T-cell (primary cell): Measurements from ENCODE around the gene ZNF160. TPM values are rescaled to one million over a fixed set of nuclear protein-coding genes. Genes with fewer than 3 reads are reported as not detected.

Experiments used
- ATAC-seq, 4 experiments: fragments of 200-7000 bp in 3 of 4; fragments of 150-1000 bp in 1 of 4; cut with Tn5 transposase; replicated peaks in 1 of 4; 1 replicate in 3 of 4; 2 replicates in 1 of 4; pipeline ENCODE4 v1.10.0; 2021; ENCODE audit warnings: moderate library complexity in 3 of 4, mild to moderate bottlenecking in 2 of 4, moderate number of reproducible peaks in 1 of 4
- CTCF ChIA-PET, 2 donors: fragments of 300-600 bp; sonication (Branson Sonifier 250); formaldehyde crosslinking; loops; one replicate each; lab custom pipeline; 2022; ENCODE audit warnings: antibody characterized with exemption in 2 of 2; lab: Charles Lee
- POLR2A ChIA-PET, 2 donors: fragments of 300-600 bp; sonication (Branson Sonifier 250); formaldehyde crosslinking; loops; one replicate each; lab custom pipeline; 2022; ENCODE audit warnings: antibody characterized with exemption in 2 of 2; lab: Charles Lee
- DNase-seq, 35 experiments: peaks; one replicate each; pipeline versions ENCODE4 v3.0.0 to v3.0.0-alpha.2; 2013 to 2023
- H3K27ac ChIP-seq: one replicate; pipeline ENCODE4 v1.5.1; 2013; ENCODE audit warnings: low read length
- H3K27me3 ChIP-seq, 2 experiments: replicated peaks in 1 of 2; 1 replicate in 1 of 2; 2 replicates in 1 of 2; pipeline versions ENCODE4 v1.6.1 to v1.7.0; 2013; ENCODE audit warnings: low read length in 1 of 2, mixed read lengths in 1 of 2; ENCODE audit not compliant: control insufficient read depth in 2 of 2, insufficient read depth in 2 of 2; ENCODE audit errors: extremely low read depth in 1 of 2
- H3K36me3 ChIP-seq, 2 donors: 1 replicate in 1 of 2; 2 replicates in 1 of 2; pipeline versions ENCODE4 v1.6.1 to v1.7.0; 2013; ENCODE audit warnings: low read length in 1 of 2; ENCODE audit not compliant: control insufficient read depth in 2 of 2, insufficient read depth in 1 of 2; ENCODE audit errors: extremely low read depth in 1 of 2
- H3K4me1 ChIP-seq, 2 experiments: 1 replicate in 1 of 2; 2 replicates in 1 of 2; pipeline versions ENCODE4 v1.6.1 to v1.7.0; 2013; ENCODE audit warnings: low read length in 2 of 2, mixed read lengths in 1 of 2; ENCODE audit not compliant: insufficient read depth in 2 of 2, control insufficient read depth in 1 of 2; ENCODE audit errors: extremely low read depth in 1 of 2
- H3K4me3 ChIP-seq, 2 donors: 1 replicate in 1 of 2; 2 replicates in 1 of 2; pipeline versions ENCODE4 v1.5.1 to v1.7.0; 2013; ENCODE audit warnings: mild to moderate bottlenecking in 2 of 2, low read length in 1 of 2, moderate library complexity in 1 of 2; ENCODE audit not compliant: control insufficient read depth in 1 of 2; ENCODE audit errors: extremely low read depth in 1 of 2
- H3K9me3 ChIP-seq: 2 replicates; pipeline ENCODE4 v1.7.0; 2013
- H3K27ac Mint-ChIP-seq, 2 donors: one replicate each; pipeline ENCODE4 v1.8.0; 2020 to 2021; ENCODE audit warnings: mild to moderate bottlenecking in 2 of 2, mixed read lengths in 2 of 2
- H3K27me3 Mint-ChIP-seq, 2 donors: one replicate each; pipeline ENCODE4 v1.8.0; 2021 to 2022; ENCODE audit warnings: mixed read lengths in 2 of 2
- H3K36me3 Mint-ChIP-seq: one replicate; pipeline ENCODE4 v1.8.0; 2021; ENCODE audit warnings: mixed read lengths
- H3K4me1 Mint-ChIP-seq, 3 donors: one replicate each; pipeline ENCODE4 v1.8.0; 2020 to 2022; ENCODE audit warnings: mixed read lengths in 3 of 3, mild to moderate bottlenecking in 1 of 3
- H3K4me3 Mint-ChIP-seq, 3 donors: one replicate each; pipeline ENCODE4 v1.8.0; 2020 to 2022; ENCODE audit warnings: mild to moderate bottlenecking in 3 of 3, mixed read lengths in 3 of 3, moderate library complexity in 3 of 3
- H3K9me3 Mint-ChIP-seq, 3 donors: one replicate each; pipeline ENCODE4 v1.8.0; 2020 to 2022; ENCODE audit warnings: mixed read lengths in 3 of 3
- WGBS: methylation state at CpG from one replicate; pipeline ENCODE4 v1.1.5; 2013; ENCODE audit warnings: missing lambda C conversion rate; ENCODE audit not compliant: insufficient coverage; 5-methylcytosine and 5-hydroxymethylcytosine counted together
- total RNA-seq, 35 experiments: library from RNA in 6 of 35; stranded (reverse) in 6 of 35; fragments of 120-200 nt in 1 of 35; gene quantifications; one replicate each; pipeline versions ENCODE4 v1.2.1 to v1.2.4 and lab custom pipeline; 2013 to 2026

The ZNF160 gene
- total RNA-seq, 5 donors from 2014 or later (not counting 1 experiment from before 2014, with no cell fraction given): 45.6 to 57.8 (median 54.6) TPM

- Mint-ChIP-seq H3K9me3 (peaks cover 10 to 37% (median 32%) of the 10 kb centered on the region in 3 donors), H3K27me3 (no peaks in the 10 kb centered on the region), H3K36me3 (peaks cover 95% of the 10 kb centered on the region), H3K4me3 (no peak overlapping the region), H3K4me1 (peaks cover 1 to 14% (median 1%) of the 10 kb centered on the region in 3 donors), H3K27ac (no peak overlapping the region)
- Histone ChIP-seq H3K27me3 (no peaks in the 10 kb centered on the region), H3K4me3 (no peak overlapping the region), H3K9me3 (no peaks in the 10 kb centered on the region), H3K4me1 (no peaks in the 10 kb centered on the region), H3K27ac (no peak overlapping the region), H3K36me3 (peaks cover 14 to 65% of the 10 kb centered on the region in 2 donors)
- no peak for DNase-seq
- 100% methylated on average over 4 of the region's 7 CpGs for WGBS
- ChIA-PET POLR2A (no interaction called here), CTCF (no interaction called here)
- no peak for ATAC-seq
Observed at GRCh38 chr19:53085496-53085895, 17.7 kb downstream of the ZNF160 start.

DNA sequence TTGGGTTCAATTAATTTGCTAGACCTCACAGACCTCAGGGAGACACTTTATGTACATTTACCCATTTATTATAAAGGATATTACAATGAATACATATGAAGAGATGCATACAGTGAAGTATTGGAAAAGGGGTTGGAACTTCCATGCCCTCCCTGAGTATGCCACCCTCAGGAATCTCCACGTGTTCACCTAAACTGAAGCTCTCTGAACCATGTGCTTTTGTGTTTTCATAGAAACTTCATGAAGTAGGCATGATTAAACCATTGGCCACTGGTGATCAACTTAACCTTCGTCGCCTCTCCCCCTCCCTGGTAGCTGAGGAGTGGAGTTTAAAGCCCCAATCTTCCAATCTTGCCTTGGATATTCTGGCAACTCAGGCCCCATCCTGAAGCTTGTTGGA lies 20.3 kb downstream of the ZNF160 start:
- ChIA-PET CTCF (interaction anchor here in 1 of 2 donors (0.6 kb wide), 1 partner anchor 48 kb away, joined by 3 read pairs; no protein-coding TSS in a partner anchor), POLR2A (no interaction called here)
- Mint-ChIP-seq H3K27me3 (no peaks in the 10 kb centered on the region), H3K36me3 (peaks cover 96% of the 10 kb centered on the region), H3K27ac (no peak overlapping the region), H3K9me3 (peaks cover 15 to 56% (median 49%) of the 10 kb centered on the region in 3 donors), H3K4me3 (no peak overlapping the region), H3K4me1 (peaks cover 2 to 8% (median 3%) of the 10 kb centered on the region in 3 donors)
- Histone ChIP-seq H3K4me1 (no peaks in the 10 kb centered on the region), H3K27me3 (no peaks in the 10 kb centered on the region), H3K27ac (no peak overlapping the region), H3K36me3 (peaks cover 11 to 51% of the 10 kb centered on the region in 2 donors), H3K9me3 (peaks cover 2% of the 10 kb centered on the region), H3K4me3 (no peak overlapping the region)
- no CpG with 5 or more reads among the region's 3 CpGs for WGBS
- no peak for DNase-seq
- ATAC-seq: no peak

GRCh38 chr19:53079313-53079924 lies 23.8 kb downstream of the ZNF160 start:
- Mint-ChIP-seq H3K36me3 (peaks cover 97% of the 10 kb centered on the region), H3K27me3 (no peaks in the 10 kb centered on the region), H3K9me3 (peaks cover 13 to 71% (median 64%) of the 10 kb centered on the region in 3 donors), H3K4me1 (peaks cover 2 to 4% (median 3%) of the 10 kb centered on the region in 3 donors), H3K4me3 (no peak overlapping the region), H3K27ac (no peak overlapping the region)
- Histone ChIP-seq H3K36me3 (peaks cover under 1 to 46% of the 10 kb centered on the region in 2 donors), H3K27ac (no peak overlapping the region), H3K4me3 (no peak overlapping the region), H3K4me1 (no peaks in the 10 kb centered on the region), H3K27me3 (no peaks in the 10 kb centered on the region), H3K9me3 (peaks cover 2% of the 10 kb centered on the region)
- ChIA-PET CTCF (no interaction called here), POLR2A (no interaction called here)
- DNase-seq (no peak), ATAC-seq (no peak)
- 92% methylated on average over 4 of the region's 8 CpGs for WGBS

DNA sequence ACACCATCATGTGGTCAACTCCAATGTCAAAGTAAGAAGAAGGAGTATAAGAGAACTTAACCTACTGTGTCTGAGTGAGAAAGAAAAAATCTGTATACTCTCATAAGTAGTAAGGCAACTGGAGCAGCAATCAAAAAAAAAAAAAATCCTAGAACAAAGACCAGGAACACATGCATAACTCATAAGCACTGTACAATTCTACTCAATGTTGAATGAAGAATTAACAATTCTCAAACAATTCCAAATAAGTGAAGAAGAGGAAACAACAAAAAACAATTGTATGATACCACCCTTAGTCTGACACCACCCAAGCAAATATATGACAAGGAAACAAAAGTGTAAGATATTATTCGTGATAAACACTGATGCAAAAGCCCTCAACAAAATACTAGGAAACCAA lies 24.6 kb downstream of the ZNF160 start:
- H3K27me3 Mint-ChIP-seq: no peaks in the 10 kb centered on the region
- Histone ChIP-seq H3K4me1 (no peaks in the 10 kb centered on the region), H3K36me3 (peaks cover 3 to 46% of the 10 kb centered on the region in 2 donors), H3K27ac (no peak overlapping the region), H3K9me3 (peaks cover 2% of the 10 kb centered on the region), H3K4me3 (no peak overlapping the region), H3K27me3 (no peaks in the 10 kb centered on the region)
- no CpG with 5 or more reads among the region's 1 CpG for WGBS
- ChIA-PET POLR2A (no interaction called here), CTCF (no interaction called here)
- no peak overlapping the region for H3K27ac Mint-ChIP-seq
- DNase-seq (no peak), ATAC-seq (no peak)
- no peak overlapping the region for H3K4me3 Mint-ChIP-seq
- peaks cover 97% of the 10 kb centered on the region for H3K36me3 Mint-ChIP-seq
- H3K4me1 Mint-ChIP-seq: peaks cover 2 to 4% (median 3%) of the 10 kb centered on the region in 3 donors
- H3K9me3 Mint-ChIP-seq: peaks cover 17 to 69% (median 69%) of the 10 kb centered on the region in 3 donors

GRCh38 chr19:53076984-53077383 lies 26.2 kb downstream of the ZNF160 start:
- peaks cover 2% of the 10 kb centered on the region for H3K9me3 ChIP-seq
- H3K4me3 Mint-ChIP-seq: no peak overlapping the region

GRCh38 chr19:53068834-53069233 lies 34.4 kb downstream of the ZNF160 start:
- ATAC-seq (no peak), DNase-seq (no peak)
- H3K9me3 Mint-ChIP-seq: peaks cover 11 to 54% (median 46%) of the 10 kb centered on the region in 3 donors
- ChIA-PET POLR2A (no interaction called here), CTCF (no interaction called here)
- no peaks in the 10 kb centered on the region for H3K27me3 Mint-ChIP-seq
- H3K4me3 ChIP-seq: no peak overlapping the region
- peaks cover 18 to 48% of the 10 kb centered on the region in 2 donors for H3K36me3 ChIP-seq
- peak overlapping the region in 1 of 3 donors; percentile 13 for H3K4me3 Mint-ChIP-seq
- no peaks in the 10 kb centered on the region for H3K4me1 Mint-ChIP-seq
- peaks cover 59% of the 10 kb centered on the region for H3K36me3 Mint-ChIP-seq
- no peak overlapping the region for H3K27ac Mint-ChIP-seq
- H3K9me3 ChIP-seq: peaks cover 21% of the 10 kb centered on the region
- H3K27me3 ChIP-seq: no peaks in the 10 kb centered on the region
- no peaks in the 10 kb centered on the region for H3K4me1 ChIP-seq
- H3K27ac ChIP-seq: no peak overlapping the region
- no CpG with 5 or more reads among the region's 5 CpGs for WGBS

More at GRCh38 chr19:53076984-53077383, 26.2 kb downstream of the ZNF160 start:
- no peak overlapping the region for H3K27ac Mint-ChIP-seq
- Histone ChIP-seq H3K4me1 (no peaks in the 10 kb centered on the region), H3K4me3 (no peak overlapping the region), H3K27ac (no peak overlapping the region), H3K36me3 (peaks cover 11 to 54% of the 10 kb centered on the region in 2 donors), H3K27me3 (no peaks in the 10 kb centered on the region)
- H3K27me3 Mint-ChIP-seq: no peaks in the 10 kb centered on the region
- DNase-seq: peak in 8 of 35 experiments; percentile 2 to 25 (median 8)
- ChIA-PET POLR2A (no interaction called here), CTCF (no interaction called here)
- H3K9me3 Mint-ChIP-seq: peaks cover 21 to 70% (median 63%) of the 10 kb centered on the region in 3 donors
- WGBS: 87% methylated on average over 10 of the region's 10 CpGs
- ATAC-seq: no peak
- H3K4me1 Mint-ChIP-seq: peaks cover 2 to 4% (median 3%) of the 10 kb centered on the region in 3 donors
- peaks cover 97% of the 10 kb centered on the region for H3K36me3 Mint-ChIP-seq
